Measurements from ENCODE around the gene CST9L. TPM values are rescaled to one million over a fixed set of nuclear protein-coding genes. Genes with fewer than 3 reads are reported as not detected.

CST9L gene
- total and polyA plus RNA-seq, 4 donors, result not detected

DNA sequence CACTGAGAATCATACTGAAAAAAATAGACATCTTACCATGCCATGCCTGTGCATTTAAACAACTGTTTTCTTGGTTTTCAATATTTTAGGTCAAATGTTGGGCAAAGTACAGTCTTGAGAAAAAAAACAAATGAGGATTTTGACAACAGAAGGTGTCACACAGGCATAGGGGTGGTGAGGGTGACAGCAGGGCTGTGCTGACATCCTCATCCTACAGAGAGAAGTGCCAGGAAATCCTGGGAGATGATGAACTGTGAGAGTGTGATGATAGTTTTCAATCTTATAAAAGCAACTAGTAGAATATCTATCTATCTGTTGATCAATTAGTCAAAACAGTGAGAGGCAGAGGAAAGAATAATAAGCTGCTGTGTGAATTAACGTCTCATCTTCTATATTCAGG, 53.4 kb downstream of the CST9L start:
- Histone ChIP-seq H3K36me3 (ENCODE audit: control insufficient read depth in 4 of 4, insufficient read depth in 3 of 4, low read depth in 1 of 4, low read length in 3 of 4) (no peaks in the 10 kb centered on the region), H3K4me3 (ENCODE audit: low read depth in 1 of 3, low read length in 3 of 3) (no peak overlapping the region), H3K9me3 (ENCODE audit: control insufficient read depth in 4 of 4, low read length in 3 of 4) (no peaks in the 10 kb centered on the region), H3K4me1 (ENCODE audit: control insufficient read depth in 4 of 4, insufficient read depth in 4 of 4, low read length in 3 of 4) (no peaks in the 10 kb centered on the region), H3K27ac (ENCODE audit: low read depth in 1 of 2, low read length in 2 of 2) (no peak overlapping the region), H3K9ac (ENCODE audit: low read depth in 1 of 2, low read length in 2 of 2) (no peak overlapping the region), H3K27me3 (ENCODE audit: control insufficient read depth in 4 of 4, insufficient read depth in 4 of 4, low read length in 3 of 4) (no peaks in the 10 kb centered on the region)
- DNase-seq (ENCODE audit: low spot score), result no peak
- TF ChIP-seq, protein P1, sequence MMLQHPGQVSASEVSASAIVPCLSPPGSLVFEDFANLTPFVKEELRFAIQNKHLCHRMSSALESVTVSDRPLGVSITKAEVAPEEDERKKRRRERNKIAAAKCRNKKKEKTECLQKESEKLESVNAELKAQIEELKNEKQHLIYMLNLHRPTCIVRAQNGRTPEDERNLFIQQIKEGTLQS (IDR thresholded peaks at IDR 0.05), result no peak
- TF ChIP-seq, protein P2, sequence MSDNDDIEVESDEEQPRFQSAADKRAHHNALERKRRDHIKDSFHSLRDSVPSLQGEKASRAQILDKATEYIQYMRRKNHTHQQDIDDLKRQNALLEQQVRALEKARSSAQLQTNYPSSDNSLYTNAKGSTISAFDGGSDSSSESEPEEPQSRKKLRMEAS (IDR thresholded peaks at IDR 0.05), result no peak
- TF ChIP-seq YY1 (IDR thresholded peaks at IDR 0.05) (no peak), SP1 (IDR thresholded peaks at IDR 0.05) (no peak), HNF4G (IDR thresholded peaks at IDR 0.05) (no peak), TAF1 (conservative IDR thresholded peaks at IDR 0.05) (no peak), HNF4A (conservative IDR thresholded peaks at IDR 0.05) (no peak), RXRA (IDR thresholded peaks at IDR 0.05) (no peak)
- TF ChIP-seq, protein P3, sequence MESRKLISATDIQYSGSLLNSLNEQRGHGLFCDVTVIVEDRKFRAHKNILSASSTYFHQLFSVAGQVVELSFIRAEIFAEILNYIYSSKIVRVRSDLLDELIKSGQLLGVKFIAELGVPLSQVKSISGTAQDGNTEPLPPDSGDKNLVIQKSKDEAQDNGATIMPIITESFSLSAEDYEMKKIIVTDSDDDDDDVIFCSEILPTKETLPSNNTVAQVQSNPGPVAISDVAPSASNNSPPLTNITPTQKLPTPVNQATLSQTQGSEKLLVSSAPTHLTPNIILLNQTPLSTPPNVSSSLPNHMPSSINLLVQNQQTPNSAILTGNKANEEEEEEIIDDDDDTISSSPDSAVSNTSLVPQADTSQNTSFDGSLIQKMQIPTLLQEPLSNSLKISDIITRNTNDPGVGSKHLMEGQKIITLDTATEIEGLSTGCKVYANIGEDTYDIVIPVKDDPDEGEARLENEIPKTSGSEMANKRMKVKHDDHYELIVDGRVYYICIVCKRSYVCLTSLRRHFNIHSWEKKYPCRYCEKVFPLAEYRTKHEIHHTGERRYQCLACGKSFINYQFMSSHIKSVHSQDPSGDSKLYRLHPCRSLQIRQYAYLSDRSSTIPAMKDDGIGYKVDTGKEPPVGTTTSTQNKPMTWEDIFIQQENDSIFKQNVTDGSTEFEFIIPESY (IDR thresholded peaks at IDR 0.05), result no peak
- 56% methylated on average over 1 of the region's 1 CpG for WGBS

Other genes starting within 250 kb of the CST9L start
- 1 to 10 TPM; 9.5 to 9.6 TPM for gene NXT1, start 217.7 kb downstream of the CST9L start, total RNA-seq
- gene NXT1, start 217.7 kb downstream of the CST9L start, polyA plus RNA-seq, result 1 to 10 TPM; 5.7 to 8.1 TPM
- 10 to 100 TPM in 1 of 2 donors, 1 to 10 TPM in 1; 5.6 to 11.0 TPM for gene GZF1, start 206.3 kb downstream of the CST9L start, total RNA-seq
- 1 to 10 TPM; 1.6 to 4.5 TPM for gene GZF1, start 206.3 kb downstream of the CST9L start, polyA plus RNA-seq
- gene NAPB, start 147.0 kb downstream of the CST9L start, total RNA-seq, result 10 to 100 TPM in 1 of 2 donors, 1 to 10 TPM in 1; 6.1 to 10.6 TPM
- gene NAPB, start 147.0 kb downstream of the CST9L start, polyA plus RNA-seq, result 1 to 10 TPM; 2.4 to 2.9 TPM
- gene CSTL1, start 128.8 kb downstream of the CST9L start, total RNA-seq, result not detected
- not detected for gene CSTL1, start 128.8 kb downstream of the CST9L start, polyA plus RNA-seq
- gene CST11, start 115.6 kb downstream of the CST9L start, total RNA-seq, result not detected
- gene CST11, start 115.6 kb downstream of the CST9L start, polyA plus RNA-seq, result not detected
- gene CST8, start 77.4 kb downstream of the CST9L start, total RNA-seq, result not detected
- not detected for gene CST8, start 77.4 kb downstream of the CST9L start, polyA plus RNA-seq
- gene CST9, start 37.4 kb upstream of the CST9L start, total RNA-seq, result not detected
- gene CST9, start 37.4 kb upstream of the CST9L start, polyA plus RNA-seq, result not detected
- 100 to 1,000 TPM; 153 to 364 TPM for gene CST3, start 69.5 kb upstream of the CST9L start, total RNA-seq
- gene CST3, start 69.5 kb upstream of the CST9L start, polyA plus RNA-seq, result 1,000 to 10,000 TPM in 1 of 2 donors, 100 to 1,000 TPM in 1; 662 to 1,712 TPM
- gene CST4, start 120.6 kb upstream of the CST9L start, total RNA-seq, result not detected
- gene CST4, start 120.6 kb upstream of the CST9L start, polyA plus RNA-seq, result not detected
- gene CST1, start 182.5 kb upstream of the CST9L start, total RNA-seq, result not detected
- not detected for gene CST1, start 182.5 kb upstream of the CST9L start, polyA plus RNA-seq

Data from liver (tissue), 9 donors.